ENCODE data around the gene ARHGEF26. TPM values are rescaled to one million over a fixed set of nuclear protein-coding genes. Genes with fewer than 3 reads are reported as not detected.

The ARHGEF26 gene
- polyA plus RNA-seq, 1 experiment = 0.05 TPM

DNA sequence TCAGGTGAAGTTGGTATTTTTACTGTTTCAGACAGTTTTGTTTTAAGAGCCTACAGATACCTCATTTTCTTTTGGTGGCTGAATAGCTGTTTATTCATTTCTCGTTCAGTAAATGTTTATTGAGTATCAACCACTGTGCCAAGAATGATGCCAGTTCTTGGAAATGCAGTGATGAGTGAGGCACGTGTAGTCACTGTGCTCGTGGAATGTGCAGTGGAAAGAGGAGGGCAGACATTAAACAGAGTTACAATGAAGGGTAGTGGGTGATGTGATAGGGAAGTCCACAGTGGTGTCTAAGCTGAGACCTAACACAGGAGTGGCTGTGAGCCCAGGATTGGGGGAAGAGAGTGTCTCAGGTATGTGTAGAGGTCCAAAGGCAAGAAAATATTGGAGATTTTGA, 73.7 kb downstream of the ARHGEF26 start:
- POLR2A ChIA-PET = no interaction called here
- DNase-seq (ENCODE audit: low read depth) = no peak
- no peak for TF ChIP-seq CTCF (IDR thresholded peaks at IDR 0.05; ENCODE audit: insufficient read depth, low read depth, low read length)
- no peaks in the 10 kb centered on the region for H3K36me3 ChIP-seq (ENCODE audit: control insufficient read depth, insufficient read depth, low read length)
- CTCF ChIA-PET = interaction anchor here (1.2 kb wide), 1 partner anchor 12 kb away, joined by 3 read pairs; no protein-coding TSS in a partner anchor
- H3K4me3 ChIP-seq (ENCODE audit: low read depth, low read length) = no peak overlapping the region
- no peaks in the 10 kb centered on the region for H3K27me3 ChIP-seq (ENCODE audit: control insufficient read depth, insufficient read depth, low read length)

DNA sequence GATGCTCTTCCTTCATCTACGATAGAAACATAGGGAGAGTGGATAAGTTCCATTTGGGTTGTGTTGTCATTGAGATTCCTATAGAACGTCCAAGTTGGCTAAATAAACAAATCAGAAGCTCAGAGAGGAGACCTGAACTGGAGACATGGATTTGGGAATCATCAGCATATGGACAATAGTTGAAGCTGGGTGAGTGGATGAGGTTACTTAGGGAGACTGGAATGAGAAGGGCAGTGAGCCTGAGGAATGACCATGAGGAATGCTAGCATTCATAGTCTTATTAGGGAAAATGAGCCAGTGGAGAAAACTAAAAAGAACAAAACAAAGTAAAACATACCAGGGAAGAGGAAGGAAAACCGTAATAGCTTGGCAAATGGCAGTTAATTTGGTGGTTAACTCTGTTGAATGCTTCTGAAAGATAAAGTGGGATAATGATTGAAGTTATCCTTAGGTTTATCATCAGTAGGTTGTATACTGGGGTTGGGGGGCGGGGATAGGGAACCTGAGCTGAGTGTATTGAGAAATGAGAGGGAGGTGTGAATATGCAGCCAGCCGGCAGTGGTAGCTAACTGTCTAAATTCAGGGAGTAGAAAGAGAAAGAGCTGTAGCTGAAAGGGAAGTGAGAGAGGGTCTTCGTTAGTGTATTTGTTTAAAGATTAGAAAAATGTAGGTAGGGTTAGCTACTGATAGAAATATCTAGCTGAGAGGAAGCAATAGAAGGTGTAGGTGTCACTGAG, 74.6 kb downstream of the ARHGEF26 start:
- POLR2A ChIA-PET = no interaction called here
- no peak for DNase-seq (ENCODE audit: low read depth)

DNA sequence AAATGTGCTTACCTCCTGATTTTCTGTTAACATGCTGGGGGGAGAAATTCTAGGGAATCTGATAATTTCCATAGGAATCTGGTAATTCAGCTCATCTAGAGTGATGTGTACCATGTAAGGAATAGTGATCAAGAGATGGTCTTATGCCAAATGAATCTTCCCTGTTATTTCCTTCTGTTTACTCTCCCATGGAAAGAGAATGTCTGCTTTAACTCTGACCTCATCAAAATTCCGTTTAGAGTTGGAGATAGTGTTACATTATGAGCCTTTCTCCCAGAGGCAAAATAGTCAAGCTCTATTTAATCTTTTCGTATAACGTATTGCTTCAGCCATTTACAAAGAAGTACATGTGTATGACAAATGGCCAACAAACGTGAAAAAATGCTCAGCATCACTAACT, 76.6 kb downstream of the ARHGEF26 start:
- no peaks in the 10 kb centered on the region for H3K27me3 ChIP-seq (ENCODE audit: control insufficient read depth, insufficient read depth, low read length)
- DNase-seq (ENCODE audit: low read depth) = no peak
- no peaks in the 10 kb centered on the region for H3K36me3 ChIP-seq (ENCODE audit: control insufficient read depth, insufficient read depth, low read length)
- POLR2A ChIA-PET = no interaction called here
- no peak for TF ChIP-seq CTCF (IDR thresholded peaks at IDR 0.05; ENCODE audit: insufficient read depth, low read depth, low read length)
- H3K4me3 ChIP-seq (ENCODE audit: low read depth, low read length) = no peak overlapping the region
- CTCF ChIA-PET = interaction anchor here (1.4 kb wide), 1 partner anchor 22 kb away, joined by 3 read pairs; no protein-coding TSS in a partner anchor

More for the DNA sequence above, 74.6 kb downstream of the ARHGEF26 start:
- Histone ChIP-seq H3K27me3 (ENCODE audit: control insufficient read depth, insufficient read depth, low read length) (no peaks in the 10 kb centered on the region), H3K4me3 (ENCODE audit: low read depth, low read length) (no peak overlapping the region), H3K36me3 (ENCODE audit: control insufficient read depth, insufficient read depth, low read length) (no peaks in the 10 kb centered on the region)
- TF ChIP-seq CTCF (IDR thresholded peaks at IDR 0.05; ENCODE audit: insufficient read depth, low read depth, low read length) = no peak
- CTCF ChIA-PET = interaction anchor here (0.7 kb wide), 1 partner anchor 33 kb away, joined by 4 read pairs; no protein-coding TSS in a partner anchor

DNA sequence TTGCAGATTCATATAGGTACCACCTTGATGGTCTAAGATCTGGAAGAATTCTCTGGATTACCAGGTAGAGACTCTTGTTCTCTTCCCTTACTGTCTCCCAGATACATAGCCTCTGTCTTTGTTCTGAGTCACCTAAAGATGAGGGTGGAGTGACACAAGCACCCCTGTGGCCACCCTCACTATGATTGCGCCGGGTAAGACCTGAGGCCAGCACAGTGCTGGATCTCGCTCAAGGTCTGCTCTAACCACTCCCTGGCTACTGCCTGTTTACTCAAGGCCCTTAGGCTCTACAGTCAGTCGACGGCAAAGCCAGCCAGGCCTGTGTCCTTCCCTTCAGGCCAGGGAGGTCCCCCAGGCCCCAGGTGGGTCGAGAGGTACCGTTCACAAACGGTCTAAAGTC, 88.3 kb downstream of the ARHGEF26 start:
- CTCF ChIA-PET = no interaction called here

GRCh38 chr3:154210986-154211385, 89.8 kb downstream of the ARHGEF26 start:
- TF ChIP-seq CTCF (IDR thresholded peaks at IDR 0.05; ENCODE audit: insufficient read depth, low read depth, low read length) = no peak
- Histone ChIP-seq H3K4me3 (ENCODE audit: low read depth, low read length) (no peak overlapping the region), H3K27me3 (ENCODE audit: control insufficient read depth, insufficient read depth, low read length) (no peaks in the 10 kb centered on the region), H3K36me3 (ENCODE audit: control insufficient read depth, insufficient read depth, low read length) (no peaks in the 10 kb centered on the region)
- CTCF ChIA-PET = no interaction called here
- no peak for DNase-seq (ENCODE audit: low read depth)
- POLR2A ChIA-PET = no interaction called here

More for the DNA sequence above, 88.3 kb downstream of the ARHGEF26 start:
- no peak for DNase-seq (ENCODE audit: low read depth)
- no peaks in the 10 kb centered on the region for H3K36me3 ChIP-seq (ENCODE audit: control insufficient read depth, insufficient read depth, low read length)
- POLR2A ChIA-PET = no interaction called here
- no peak overlapping the region for H3K4me3 ChIP-seq (ENCODE audit: low read depth, low read length)
- H3K27me3 ChIP-seq (ENCODE audit: control insufficient read depth, insufficient read depth, low read length) = no peaks in the 10 kb centered on the region
- no peak for TF ChIP-seq CTCF (IDR thresholded peaks at IDR 0.05; ENCODE audit: insufficient read depth, low read depth, low read length)

All from BJ (cell line).